Upper lobe of left lung (tissue), 6 donors: ENCODE results near the gene KCNAB1. TPM values are rescaled to one million over a fixed set of nuclear protein-coding genes. Genes with fewer than 3 reads are reported as not detected.

Experiments
- ATAC-seq, 2 donors: fragments of 200-7000 bp; cut with Tn5 transposase; one replicate each; pipeline ENCODE4 v1.9.1; 2022; ENCODE audit warnings: mild to moderate bottlenecking in 2 of 2, moderate library complexity in 2 of 2; ENCODE audit not compliant: low FRiP score in 2 of 2
- DNase-seq, 2 donors: peaks; one replicate each; pipeline ENCODE4 v3.0.0-alpha.2; 2019 to 2020
- H3K27ac ChIP-seq, 4 donors: fragments of 200-600 bp; sonication (generic); one replicate each; pipeline ENCODE4 v1.5.1; 2016 to 2019
- H3K27me3 ChIP-seq, 4 donors: fragments of 200-600 bp; sonication (generic); one replicate each; pipeline ENCODE4 v1.5.1; 2017 to 2019
- H3K36me3 ChIP-seq, 4 donors: fragments of 200-600 bp; sonication (generic); one replicate each; pipeline ENCODE4 v1.5.1; 2016 to 2019
- H3K4me1 ChIP-seq, 4 donors: fragments of 200-600 bp; sonication (generic); one replicate each; pipeline ENCODE4 v1.5.1; 2018 to 2019
- H3K4me3 ChIP-seq, 4 donors: fragments of 200-600 bp; sonication (generic); one replicate each; pipeline ENCODE4 v1.5.1; 2017 to 2019; ENCODE audit warnings: mild to moderate bottlenecking in 2 of 4, moderate library complexity in 1 of 4
- H3K9me3 ChIP-seq, 4 donors: fragments of 200-600 bp; sonication (generic); one replicate each; pipeline ENCODE4 v1.5.1; 2018 to 2019
- EP300 ChIP-seq, 4 donors: sonication (generic); formaldehyde crosslinking; IDR thresholded peaks; one replicate each; pipeline ENCODE4 v1.5.1; 2017; ENCODE audit warnings: antibody characterized with exemption in 4 of 4, control low read depth in 2 of 4
- WGBS, 2 donors: methylation state at CpG; one replicate each; pipeline ENCODE4 v1.1.5; 2017 to 2018; 5-methylcytosine and 5-hydroxymethylcytosine counted together
- total RNA-seq, 6 donors: library from RNA; depleted of rRNA in 4 of 6; stranded (reverse); fragments of >200 nt in 4 of 6; gene quantifications; one replicate each; pipeline versions ENCODE4 v1.1.0 to v1.2.1, GENCODE V29; 2016 to 2021
- donor health status: DM: no; HTN: no; CAD: no; lungs with moderate emphysema.
- donor health status: DM: no; HTN: yes; CAD: no; lungs with severe emphysema.

The KCNAB1 gene
- total RNA-seq, 6 donors from 2014 or later: 0.79 to 5.2 (median 3.0) TPM

- H3K4me1 ChIP-seq: peaks cover 0 to 3% (median 0%) of the 10 kb centered on the region in 4 donors
- DNase-seq (no peak), ATAC-seq (no peak)
- H3K9me3 ChIP-seq: no peaks in the 10 kb centered on the region
- TF ChIP-seq EP300 (IDR thresholded peaks at IDR 0.05): no peak
- H3K27ac ChIP-seq: no peak overlapping the region
- no peaks in the 10 kb centered on the region for H3K36me3 ChIP-seq
- no peak overlapping the region for H3K4me3 ChIP-seq
- H3K27me3 ChIP-seq: no peaks in the 10 kb centered on the region
- 42 to 50% methylated on average over 1 of the region's 1 CpG for WGBS, 2 donors
These were observed 467.3 kb downstream of the KCNAB1 start for GRCh38 chr3:156587760-156588069.

Other genes starting within 250 kb of the KCNAB1 start
- 10 to 100 TPM in 5 of 6 donors, 1 to 10 TPM in 1; 9.4 to 38.0 (median 28.5) TPM for gene GMPS, start 249.9 kb upstream of the KCNAB1 start, total RNA-seq